Panc1 (cell line): ENCODE measurements around the gene BHMT2. TPM values are rescaled to one million over a fixed set of nuclear protein-coding genes. Genes with fewer than 3 reads are reported as not detected.

Source experiments
- ATAC-seq: fragments of 200-7000 bp; cut with Tn5 transposase; 2 replicates; pipeline ENCODE4 v1.9.1; 2020; ENCODE audit warnings: mild to moderate bottlenecking, moderate library complexity
- BruUV-seq: library from RNA; stranded (reverse); fragments of 400-500 nt; replicated peaks from 2 replicates; lab custom pipeline; 2021; lab: Mats Ljungman, UMichigan
- CTCF ChIA-PET: fragments of 300-600 bp; sonication (Branson Sonifier 250); formaldehyde crosslinking; loops from one replicate; lab custom pipeline; 2022; ENCODE audit warnings: antibody characterized with exemption; lab: Charles Lee
- POLR2A ChIA-PET: fragments of 300-600 bp; sonication (Branson Sonifier 250); formaldehyde crosslinking; loops from one replicate; lab custom pipeline; 2022; ENCODE audit warnings: antibody characterized with exemption; lab: Charles Lee
- DNase-seq: peaks from one replicate; pipeline ENCODE4 v3.0.0-alpha.2; 2010; ENCODE audit warnings: low read depth, low spot score
- H3K27ac ChIP-seq: 2 replicates; pipeline ENCODE4 v1.5.1; 2011; ENCODE audit warnings: mild to moderate bottlenecking, low read length, inconsistent platforms
- H3K27me3 ChIP-seq: fragments of 200-500 bp; sonication (Bioruptor generic); 2 replicates; pipeline ENCODE4 v1.6.0; 2014; ENCODE audit warnings: low read length, inconsistent platforms; ENCODE audit not compliant: control insufficient read depth, insufficient read depth
- H3K36me3 ChIP-seq: fragments of 200-500 bp; sonication (Bioruptor generic); 2 replicates; pipeline ENCODE4 v1.5.1; 2014; ENCODE audit warnings: inconsistent platforms, mild to moderate bottlenecking, low read length, moderate library complexity; ENCODE audit not compliant: control insufficient read depth, insufficient read depth
- H3K4me1 ChIP-seq: 2 replicates; pipeline ENCODE4 v1.5.1; 2011; ENCODE audit warnings: inconsistent platforms, mild to moderate bottlenecking, low read length, moderate library complexity; ENCODE audit not compliant: control insufficient read depth, insufficient read depth
- H3K4me3 ChIP-seq, 2 experiments: 2 replicates each; pipeline ENCODE4 v1.5.1; 2011 to 2012; ENCODE audit warnings: low read depth in 2 of 2, low read length in 2 of 2, mild to moderate bottlenecking in 2 of 2, inconsistent platforms in 1 of 2, moderate library complexity in 1 of 2
- H3K9me3 ChIP-seq: fragments of 200-500 bp; sonication (Bioruptor generic); 2 replicates; pipeline ENCODE4 v1.5.1; 2014; ENCODE audit warnings: low read depth, mild to moderate bottlenecking, inconsistent platforms, low read length, moderate library complexity; ENCODE audit not compliant: control insufficient read depth, insufficient read depth
- POLR2AphosphoS5 ChIP-seq: IDR thresholded peaks from 2 replicates; pipeline ENCODE4 v1.6.1; 2012; ENCODE audit warnings: mild to moderate bottlenecking, low read depth, low read length, moderate library complexity
- SIN3A ChIP-seq: IDR thresholded peaks from 2 replicates; pipeline ENCODE4 v1.6.1; 2012; ENCODE audit warnings: low read depth, mild to moderate bottlenecking, low read length, moderate library complexity, borderline replicate concordance; ENCODE audit not compliant: insufficient read depth
- TCF7L2 ChIP-seq: IDR thresholded peaks from 2 replicates; pipeline ENCODE4 v1.6.1; 2011; ENCODE audit warnings: mild to moderate bottlenecking, low read depth, low read length, inconsistent platforms
- in situ Hi-C: cut with HindIII; loops from 2 replicates; pipeline ENCODE4 v1.10.0; 2016; ENCODE audit warnings: low sequenced_read_pairs, low pct_unique_long_range_greater_than_20kb
- intact Hi-C: fragments of 100-400 bp; cut with micrococcal nuclease; formaldehyde crosslinking; loops from one replicate; pipeline ENCODE4 v1.10.0; 2022; ENCODE audit not compliant: unreplicated experiment
- total RNA-seq: library from RNA; stranded (reverse); gene quantifications from one replicate; pipeline ENCODE4 v1.2.1, GENCODE V29; 2021; ENCODE audit not compliant: unreplicated experiment
- TF ChIP-seq, protein P1 (sequence below), 2 experiments: IDR thresholded peaks; 2 replicates each; pipeline ENCODE4 v1.6.1; 2011 to 2012; ENCODE audit warnings: low read depth in 2 of 2, control low read depth in 1 of 2, low read length in 1 of 2, mild to moderate bottlenecking in 1 of 2, moderate library complexity in 1 of 2; ENCODE audit not compliant: insufficient read depth in 1 of 2
- TF ChIP-seq, protein P2 (sequence below): fragments of 450-650 bp; IDR thresholded peaks from 2 replicates; pipeline ENCODE4 v1.5.1; 2017; ENCODE audit warnings: mild to moderate bottlenecking

The BHMT2 gene
- total RNA-seq, 1 experiment from 2014 or later: not detected

DNA sequence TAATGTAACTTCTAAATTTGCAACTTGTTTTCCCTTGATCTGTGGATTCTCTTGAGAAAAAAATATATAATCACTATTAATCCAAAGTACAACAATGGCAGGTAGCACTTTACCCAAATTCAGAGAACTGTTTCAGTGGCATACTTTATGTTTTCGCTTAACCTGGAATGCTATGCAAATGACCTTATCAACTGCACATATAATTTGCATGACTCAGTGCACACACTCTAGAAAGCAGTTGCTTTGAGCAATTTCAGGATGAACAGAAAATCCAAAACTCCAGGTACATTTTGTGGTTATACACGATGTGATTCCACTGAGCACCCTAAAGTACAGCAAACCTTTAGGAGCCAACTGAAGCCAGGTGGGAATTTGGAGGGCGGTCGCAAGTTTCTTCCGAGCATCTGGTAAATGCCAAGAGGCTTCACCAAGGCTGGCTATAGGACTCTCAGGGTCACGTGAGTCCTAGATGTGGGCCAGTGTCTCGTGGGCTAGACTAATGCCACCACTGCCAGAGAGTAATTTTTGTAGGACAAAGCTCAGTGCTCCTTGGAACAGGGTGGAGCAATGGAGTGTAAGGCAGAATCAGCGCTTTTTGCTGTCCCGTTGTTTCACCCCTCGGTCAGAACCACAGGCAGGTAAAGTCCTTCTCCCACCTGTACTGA is 37.4 kb upstream of the BHMT2 start:
- Histone ChIP-seq H3K27me3 (peaks cover 11% of the 10 kb centered on the region), H3K9me3 (no peaks in the 10 kb centered on the region), H3K4me3 (no peak overlapping the region), H3K36me3 (no peaks in the 10 kb centered on the region), H3K27ac (no peak overlapping the region), H3K4me1 (no peaks in the 10 kb centered on the region)
- no peak for DNase-seq
- ChIA-PET CTCF (interaction anchor here (1.0 kb wide), 1 partner anchor 11 kb away, joined by 4 read pairs; no protein-coding TSS in a partner anchor), POLR2A (no interaction called here)
- in situ Hi-C loops: no loop called here
- TF ChIP-seq TCF7L2 (no peak), SIN3A (no peak), POLR2AphosphoS5 (no peak)
- TF ChIP-seq, protein P1, sequence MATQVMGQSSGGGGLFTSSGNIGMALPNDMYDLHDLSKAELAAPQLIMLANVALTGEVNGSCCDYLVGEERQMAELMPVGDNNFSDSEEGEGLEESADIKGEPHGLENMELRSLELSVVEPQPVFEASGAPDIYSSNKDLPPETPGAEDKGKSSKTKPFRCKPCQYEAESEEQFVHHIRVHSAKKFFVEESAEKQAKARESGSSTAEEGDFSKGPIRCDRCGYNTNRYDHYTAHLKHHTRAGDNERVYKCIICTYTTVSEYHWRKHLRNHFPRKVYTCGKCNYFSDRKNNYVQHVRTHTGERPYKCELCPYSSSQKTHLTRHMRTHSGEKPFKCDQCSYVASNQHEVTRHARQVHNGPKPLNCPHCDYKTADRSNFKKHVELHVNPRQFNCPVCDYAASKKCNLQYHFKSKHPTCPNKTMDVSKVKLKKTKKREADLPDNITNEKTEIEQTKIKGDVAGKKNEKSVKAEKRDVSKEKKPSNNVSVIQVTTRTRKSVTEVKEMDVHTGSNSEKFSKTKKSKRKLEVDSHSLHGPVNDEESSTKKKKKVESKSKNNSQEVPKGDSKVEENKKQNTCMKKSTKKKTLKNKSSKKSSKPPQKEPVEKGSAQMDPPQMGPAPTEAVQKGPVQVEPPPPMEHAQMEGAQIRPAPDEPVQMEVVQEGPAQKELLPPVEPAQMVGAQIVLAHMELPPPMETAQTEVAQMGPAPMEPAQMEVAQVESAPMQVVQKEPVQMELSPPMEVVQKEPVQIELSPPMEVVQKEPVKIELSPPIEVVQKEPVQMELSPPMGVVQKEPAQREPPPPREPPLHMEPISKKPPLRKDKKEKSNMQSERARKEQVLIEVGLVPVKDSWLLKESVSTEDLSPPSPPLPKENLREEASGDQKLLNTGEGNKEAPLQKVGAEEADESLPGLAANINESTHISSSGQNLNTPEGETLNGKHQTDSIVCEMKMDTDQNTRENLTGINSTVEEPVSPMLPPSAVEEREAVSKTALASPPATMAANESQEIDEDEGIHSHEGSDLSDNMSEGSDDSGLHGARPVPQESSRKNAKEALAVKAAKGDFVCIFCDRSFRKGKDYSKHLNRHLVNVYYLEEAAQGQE (IDR thresholded peaks at IDR 0.05; ENCODE audit: insufficient read depth in 1 of 2, low read depth in 2 of 2, low read length in 1 of 2): no peak
- TF ChIP-seq, protein P2, sequence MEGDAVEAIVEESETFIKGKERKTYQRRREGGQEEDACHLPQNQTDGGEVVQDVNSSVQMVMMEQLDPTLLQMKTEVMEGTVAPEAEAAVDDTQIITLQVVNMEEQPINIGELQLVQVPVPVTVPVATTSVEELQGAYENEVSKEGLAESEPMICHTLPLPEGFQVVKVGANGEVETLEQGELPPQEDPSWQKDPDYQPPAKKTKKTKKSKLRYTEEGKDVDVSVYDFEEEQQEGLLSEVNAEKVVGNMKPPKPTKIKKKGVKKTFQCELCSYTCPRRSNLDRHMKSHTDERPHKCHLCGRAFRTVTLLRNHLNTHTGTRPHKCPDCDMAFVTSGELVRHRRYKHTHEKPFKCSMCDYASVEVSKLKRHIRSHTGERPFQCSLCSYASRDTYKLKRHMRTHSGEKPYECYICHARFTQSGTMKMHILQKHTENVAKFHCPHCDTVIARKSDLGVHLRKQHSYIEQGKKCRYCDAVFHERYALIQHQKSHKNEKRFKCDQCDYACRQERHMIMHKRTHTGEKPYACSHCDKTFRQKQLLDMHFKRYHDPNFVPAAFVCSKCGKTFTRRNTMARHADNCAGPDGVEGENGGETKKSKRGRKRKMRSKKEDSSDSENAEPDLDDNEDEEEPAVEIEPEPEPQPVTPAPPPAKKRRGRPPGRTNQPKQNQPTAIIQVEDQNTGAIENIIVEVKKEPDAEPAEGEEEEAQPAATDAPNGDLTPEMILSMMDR: no peak
- no TSS peak for BruUV-seq
- no peak for ATAC-seq
- intact Hi-C loops: no loop called here

DNA sequence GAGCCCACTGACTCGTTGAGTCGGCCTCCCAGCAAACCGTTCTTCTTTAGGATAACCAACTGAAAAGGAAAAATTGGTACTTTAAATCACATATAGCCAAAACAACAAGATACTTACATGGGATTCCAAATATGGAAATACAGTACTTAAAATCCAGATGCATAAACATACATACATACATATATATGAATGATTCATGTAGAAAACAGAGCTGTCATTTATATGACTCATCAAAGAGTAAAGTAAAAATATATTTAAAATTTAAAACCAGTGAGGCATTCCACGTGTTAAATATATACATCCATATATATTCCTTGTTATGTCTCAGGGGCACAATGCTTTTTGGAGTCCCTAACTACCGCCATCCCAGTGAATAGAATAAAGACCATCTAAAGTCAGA is 36.8 kb upstream of the BHMT2 start:
- Histone ChIP-seq H3K4me3 (no peak overlapping the region), H3K9me3 (no peaks in the 10 kb centered on the region), H3K27me3 (peaks cover 11% of the 10 kb centered on the region), H3K36me3 (no peaks in the 10 kb centered on the region), H3K4me1 (no peaks in the 10 kb centered on the region), H3K27ac (no peak overlapping the region)
- POLR2A ChIA-PET: no interaction called here
- TF ChIP-seq POLR2AphosphoS5: no peak
- TF ChIP-seq TCF7L2: no peak
- no peak for TF ChIP-seq SIN3A
- TF ChIP-seq, protein P1 (IDR thresholded peaks at IDR 0.05; ENCODE audit: insufficient read depth in 1 of 2, low read depth in 2 of 2, low read length in 1 of 2): no peak
- TF ChIP-seq, protein P2: no peak
- in situ Hi-C loops: no loop called here
- CTCF ChIA-PET: interaction anchor here (1.0 kb wide), 1 partner anchor 12 kb away, joined by 4 read pairs; no protein-coding TSS in a partner anchor
- no peak for DNase-seq
- BruUV-seq: no TSS peak
- intact Hi-C loops: no loop called here
- no peak for ATAC-seq
